ENCODE results near the gene DCC. TPM values are rescaled to one million over a fixed set of nuclear protein-coding genes. Genes with fewer than 3 reads are reported as not detected.

The DCC gene
- total and polyA plus RNA-seq, 9 of the 15 experiments (the other 6 are each of a cell fraction or from before 2014, with no cell fraction given): not detected

DNA sequence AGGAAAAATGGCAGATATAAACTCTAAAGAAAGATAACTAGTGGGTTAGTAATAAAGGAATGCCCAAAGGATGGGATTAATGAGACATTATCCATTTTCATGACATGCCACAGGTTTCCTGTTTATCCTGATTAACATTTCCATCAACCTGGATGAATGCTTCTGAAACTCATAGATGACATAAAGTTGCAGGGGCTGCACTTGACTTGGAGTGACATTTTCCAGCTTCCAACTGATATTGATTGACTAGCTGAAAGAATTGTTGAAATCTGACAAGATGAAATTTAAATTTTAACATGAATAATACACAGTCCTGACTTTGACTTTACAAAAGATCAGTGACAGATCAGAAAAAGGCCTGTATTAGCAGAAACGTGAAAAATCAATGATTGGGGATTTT lies 214.2 kb downstream of the DCC start:
- Histone ChIP-seq H3K9me3 (replicated peaks; ENCODE audit: control insufficient read depth, insufficient read depth, low read depth, low read length) (no peaks in the 10 kb centered on the region), H3K4me3 (no peak overlapping the region), H3K9me1 (ENCODE audit: control insufficient read depth, insufficient read depth, low read length) (no peaks in the 10 kb centered on the region), H3K27me3 (ENCODE audit: control insufficient read depth in 2 of 2, insufficient read depth in 2 of 2, low read length in 2 of 2) (no peaks in the 10 kb centered on the region), H4K20me1 (replicated peaks; ENCODE audit: control insufficient read depth, insufficient read depth, low read length) (no peaks in the 10 kb centered on the region), H3K27ac (ENCODE audit: extremely low read depth, low read depth, low read length) (no peak overlapping the region), H3K4me1 (replicated peaks in 1 of 2; ENCODE audit: control insufficient read depth in 2 of 2, insufficient read depth in 2 of 2, low read length in 2 of 2) (no peaks in the 10 kb centered on the region), H3K36me3 (ENCODE audit: control insufficient read depth, insufficient read depth, low read length) (no peaks in the 10 kb centered on the region), H2AFZ (ENCODE audit: low read depth, low read length) (no peak overlapping the region), H3K4me2 (ENCODE audit: insufficient read depth, low read length) (no peak overlapping the region), H3K9ac (ENCODE audit: insufficient read depth in 1 of 2, low read depth in 2 of 2, low read length in 2 of 2) (no peak overlapping the region), H3K79me2 (ENCODE audit: control insufficient read depth, insufficient read depth, low read length) (no peaks in the 10 kb centered on the region)
- TF ChIP-seq, protein P1, sequence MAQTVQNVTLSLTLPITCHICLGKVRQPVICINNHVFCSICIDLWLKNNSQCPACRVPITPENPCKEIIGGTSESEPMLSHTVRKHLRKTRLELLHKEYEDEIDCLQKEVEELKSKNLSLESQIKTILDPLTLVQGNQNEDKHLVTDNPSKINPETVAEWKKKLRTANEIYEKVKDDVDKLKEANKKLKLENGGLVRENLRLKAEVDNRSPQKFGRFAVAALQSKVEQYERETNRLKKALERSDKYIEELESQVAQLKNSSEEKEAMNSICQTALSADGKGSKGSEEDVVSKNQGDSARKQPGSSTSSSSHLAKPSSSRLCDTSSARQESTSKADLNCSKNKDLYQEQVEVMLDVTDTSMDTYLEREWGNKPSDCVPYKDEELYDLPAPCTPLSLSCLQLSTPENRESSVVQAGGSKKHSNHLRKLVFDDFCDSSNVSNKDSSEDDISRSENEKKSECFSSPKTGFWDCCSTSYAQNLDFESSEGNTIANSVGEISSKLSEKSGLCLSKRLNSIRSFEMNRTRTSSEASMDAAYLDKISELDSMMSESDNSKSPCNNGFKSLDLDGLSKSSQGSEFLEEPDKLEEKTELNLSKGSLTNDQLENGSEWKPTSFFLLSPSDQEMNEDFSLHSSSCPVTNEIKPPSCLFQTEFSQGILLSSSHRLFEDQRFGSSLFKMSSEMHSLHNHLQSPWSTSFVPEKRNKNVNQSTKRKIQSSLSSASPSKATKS (CRISPR knock-in tag; IDR thresholded peaks at IDR 0.05): no peak
- TF ChIP-seq FOXK2 (conservative IDR thresholded peaks at IDR 0.05 in 1 of 2, IDR thresholded peaks at IDR 0.05 in 1 of 2; ENCODE audit: low read depth in 2 of 2): no peak
- TF ChIP-seq NCOA6 (IDR thresholded peaks at IDR 0.05): no peak
- TF ChIP-seq ZC3H11A (IDR thresholded peaks at IDR 0.05; ENCODE audit: low read depth, low read length): no peak
- TF ChIP-seq GABPB1 (CRISPR knock-in tag; IDR thresholded peaks at IDR 0.05): no peak
- no peak for TF ChIP-seq CCNT2 (IDR thresholded peaks at IDR 0.05; ENCODE audit: borderline replicate concordance, extremely low read depth, insufficient read length, low read depth, low read length)
- no peak for TF ChIP-seq NR2C2 (CRISPR knock-in tag; IDR thresholded peaks at IDR 0.05)
- no peak for TF ChIP-seq NR2C2 (tag; IDR thresholded peaks at IDR 0.05)
- TF ChIP-seq, protein P2, sequence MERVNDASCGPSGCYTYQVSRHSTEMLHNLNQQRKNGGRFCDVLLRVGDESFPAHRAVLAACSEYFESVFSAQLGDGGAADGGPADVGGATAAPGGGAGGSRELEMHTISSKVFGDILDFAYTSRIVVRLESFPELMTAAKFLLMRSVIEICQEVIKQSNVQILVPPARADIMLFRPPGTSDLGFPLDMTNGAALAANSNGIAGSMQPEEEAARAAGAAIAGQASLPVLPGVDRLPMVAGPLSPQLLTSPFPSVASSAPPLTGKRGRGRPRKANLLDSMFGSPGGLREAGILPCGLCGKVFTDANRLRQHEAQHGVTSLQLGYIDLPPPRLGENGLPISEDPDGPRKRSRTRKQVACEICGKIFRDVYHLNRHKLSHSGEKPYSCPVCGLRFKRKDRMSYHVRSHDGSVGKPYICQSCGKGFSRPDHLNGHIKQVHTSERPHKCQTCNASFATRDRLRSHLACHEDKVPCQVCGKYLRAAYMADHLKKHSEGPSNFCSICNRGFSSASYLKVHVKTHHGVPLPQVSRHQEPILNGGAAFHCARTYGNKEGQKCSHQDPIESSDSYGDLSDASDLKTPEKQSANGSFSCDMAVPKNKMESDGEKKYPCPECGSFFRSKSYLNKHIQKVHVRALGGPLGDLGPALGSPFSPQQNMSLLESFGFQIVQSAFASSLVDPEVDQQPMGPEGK (CRISPR knock-in tag; IDR thresholded peaks at IDR 0.05; ENCODE audit: borderline replicate concordance): no peak
- TF ChIP-seq, protein P3, sequence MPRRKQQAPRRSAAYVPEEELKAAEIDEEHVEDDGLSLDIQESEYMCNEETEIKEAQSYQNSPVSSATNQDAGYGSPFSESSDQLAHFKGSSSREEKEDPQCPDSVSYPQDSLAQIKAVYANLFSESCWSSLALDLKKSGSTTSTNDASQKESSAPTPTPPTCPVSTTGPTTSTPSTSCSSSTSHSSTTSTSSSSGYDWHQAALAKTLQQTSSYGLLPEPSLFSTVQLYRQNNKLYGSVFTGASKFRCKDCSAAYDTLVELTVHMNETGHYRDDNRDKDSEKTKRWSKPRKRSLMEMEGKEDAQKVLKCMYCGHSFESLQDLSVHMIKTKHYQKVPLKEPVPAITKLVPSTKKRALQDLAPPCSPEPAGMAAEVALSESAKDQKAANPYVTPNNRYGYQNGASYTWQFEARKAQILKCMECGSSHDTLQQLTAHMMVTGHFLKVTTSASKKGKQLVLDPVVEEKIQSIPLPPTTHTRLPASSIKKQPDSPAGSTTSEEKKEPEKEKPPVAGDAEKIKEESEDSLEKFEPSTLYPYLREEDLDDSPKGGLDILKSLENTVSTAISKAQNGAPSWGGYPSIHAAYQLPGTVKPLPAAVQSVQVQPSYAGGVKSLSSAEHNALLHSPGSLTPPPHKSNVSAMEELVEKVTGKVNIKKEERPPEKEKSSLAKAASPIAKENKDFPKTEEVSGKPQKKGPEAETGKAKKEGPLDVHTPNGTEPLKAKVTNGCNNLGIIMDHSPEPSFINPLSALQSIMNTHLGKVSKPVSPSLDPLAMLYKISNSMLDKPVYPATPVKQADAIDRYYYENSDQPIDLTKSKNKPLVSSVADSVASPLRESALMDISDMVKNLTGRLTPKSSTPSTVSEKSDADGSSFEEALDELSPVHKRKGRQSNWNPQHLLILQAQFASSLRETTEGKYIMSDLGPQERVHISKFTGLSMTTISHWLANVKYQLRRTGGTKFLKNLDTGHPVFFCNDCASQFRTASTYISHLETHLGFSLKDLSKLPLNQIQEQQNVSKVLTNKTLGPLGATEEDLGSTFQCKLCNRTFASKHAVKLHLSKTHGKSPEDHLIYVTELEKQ (CRISPR knock-in tag; IDR thresholded peaks at IDR 0.05): no peak
- no peak for TF ChIP-seq ZNF444 (CRISPR knock-in tag; IDR thresholded peaks at IDR 0.05)
- no peak for ATAC-seq
- WGBS (ENCODE audit: insufficient coverage, low coverage, missing lambda C conversion rate): 0% methylated on average over 1 of the region's 1 CpG
- no peak for DNase-seq (ENCODE audit: extremely low read depth in 1 of 4, low spot score in 3 of 4)
- FAIRE-seq: no peak
- CTCF ChIA-PET (ENCODE audit: low intra/inter-chr PET ratio): no interaction called here
- POLR2A ChIA-PET: no interaction called here
- in situ Hi-C loops (cut with MboI) (no loop called here), intact Hi-C loops (cut with micrococcal nuclease) (no loop called here)
- no TSS peak for BruUV-seq (replicated peaks)

Measured in K562 (cell line).